ENCODE measurements around the gene ARAP2. TPM values are rescaled to one million over a fixed set of nuclear protein-coding genes. Genes with fewer than 3 reads are reported as not detected.

The ARAP2 gene
- total and polyA plus RNA-seq, 2 of the 13 experiments (the other 11 are each of a cell fraction or from before 2014, with no cell fraction given): 0.37 to 1.4 TPM

- TF ChIP-seq, protein P1, sequence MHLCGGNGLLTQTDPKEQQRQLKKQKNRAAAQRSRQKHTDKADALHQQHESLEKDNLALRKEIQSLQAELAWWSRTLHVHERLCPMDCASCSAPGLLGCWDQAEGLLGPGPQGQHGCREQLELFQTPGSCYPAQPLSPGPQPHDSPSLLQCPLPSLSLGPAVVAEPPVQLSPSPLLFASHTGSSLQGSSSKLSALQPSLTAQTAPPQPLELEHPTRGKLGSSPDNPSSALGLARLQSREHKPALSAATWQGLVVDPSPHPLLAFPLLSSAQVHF (CRISPR knock-in tag; IDR thresholded peaks at IDR 0.05): no peak
- TF ChIP-seq, protein P2, sequence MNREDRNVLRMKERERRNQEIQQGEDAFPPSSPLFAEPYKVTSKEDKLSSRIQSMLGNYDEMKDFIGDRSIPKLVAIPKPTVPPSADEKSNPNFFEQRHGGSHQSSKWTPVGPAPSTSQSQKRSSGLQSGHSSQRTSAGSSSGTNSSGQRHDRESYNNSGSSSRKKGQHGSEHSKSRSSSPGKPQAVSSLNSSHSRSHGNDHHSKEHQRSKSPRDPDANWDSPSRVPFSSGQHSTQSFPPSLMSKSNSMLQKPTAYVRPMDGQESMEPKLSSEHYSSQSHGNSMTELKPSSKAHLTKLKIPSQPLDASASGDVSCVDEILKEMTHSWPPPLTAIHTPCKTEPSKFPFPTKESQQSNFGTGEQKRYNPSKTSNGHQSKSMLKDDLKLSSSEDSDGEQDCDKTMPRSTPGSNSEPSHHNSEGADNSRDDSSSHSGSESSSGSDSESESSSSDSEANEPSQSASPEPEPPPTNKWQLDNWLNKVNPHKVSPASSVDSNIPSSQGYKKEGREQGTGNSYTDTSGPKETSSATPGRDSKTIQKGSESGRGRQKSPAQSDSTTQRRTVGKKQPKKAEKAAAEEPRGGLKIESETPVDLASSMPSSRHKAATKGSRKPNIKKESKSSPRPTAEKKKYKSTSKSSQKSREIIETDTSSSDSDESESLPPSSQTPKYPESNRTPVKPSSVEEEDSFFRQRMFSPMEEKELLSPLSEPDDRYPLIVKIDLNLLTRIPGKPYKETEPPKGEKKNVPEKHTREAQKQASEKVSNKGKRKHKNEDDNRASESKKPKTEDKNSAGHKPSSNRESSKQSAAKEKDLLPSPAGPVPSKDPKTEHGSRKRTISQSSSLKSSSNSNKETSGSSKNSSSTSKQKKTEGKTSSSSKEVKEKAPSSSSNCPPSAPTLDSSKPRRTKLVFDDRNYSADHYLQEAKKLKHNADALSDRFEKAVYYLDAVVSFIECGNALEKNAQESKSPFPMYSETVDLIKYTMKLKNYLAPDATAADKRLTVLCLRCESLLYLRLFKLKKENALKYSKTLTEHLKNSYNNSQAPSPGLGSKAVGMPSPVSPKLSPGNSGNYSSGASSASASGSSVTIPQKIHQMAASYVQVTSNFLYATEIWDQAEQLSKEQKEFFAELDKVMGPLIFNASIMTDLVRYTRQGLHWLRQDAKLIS (CRISPR knock-in tag; IDR thresholded peaks at IDR 0.05): no peak
- no peak for TF ChIP-seq SP4 (CRISPR knock-in tag; IDR thresholded peaks at IDR 0.05)
- no peak for TF ChIP-seq HMG20A (CRISPR knock-in tag; IDR thresholded peaks at IDR 0.05; ENCODE audit: borderline replicate concordance)
- TF ChIP-seq KLF12 (CRISPR knock-in tag; IDR thresholded peaks at IDR 0.05; ENCODE audit: borderline replicate concordance): no peak
- TF ChIP-seq MTF1 (CRISPR knock-in tag; IDR thresholded peaks at IDR 0.05): no peak
- no peak for TF ChIP-seq SKI (IDR thresholded peaks at IDR 0.05; ENCODE audit: partially characterized antibody)
Measured at GRCh38 chr4:36207831-36208520, 36.3 kb downstream of the ARAP2 start (continued).

DNA sequence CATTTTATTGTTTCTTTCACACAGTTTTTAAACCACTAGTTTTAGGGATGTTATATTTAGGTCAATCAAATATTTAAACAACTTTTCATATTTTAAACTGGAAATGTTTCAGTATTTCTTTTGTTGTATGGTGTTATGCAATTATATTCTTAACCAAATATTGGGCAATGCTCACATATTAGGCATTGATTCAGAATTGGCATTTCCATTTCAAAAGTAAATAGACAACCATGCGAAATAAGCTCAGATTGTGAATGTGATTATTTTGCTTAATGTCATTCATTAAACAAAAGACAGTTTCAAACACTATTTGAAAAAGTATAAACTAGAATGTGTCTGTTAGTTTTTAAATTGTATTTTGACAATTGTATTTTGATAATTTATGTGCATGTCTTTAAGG lies 36.9 kb downstream of the ARAP2 start:
- in situ Hi-C loops (cut with HindIII; ENCODE audit: extremely low pct_ligation_motif_present, low pct_unique_long_range_greater_than_20kb) (no loop called here), intact Hi-C loops (cut with micrococcal nuclease; ENCODE audit: unreplicated experiment) (no loop called here)
- 66% methylated on average over 1 of the region's 1 CpG for WGBS (ENCODE audit: low lambda C conversion rate)
- no TSS peak for BruUV-seq (replicated peaks)
- FAIRE-seq (no peak), DNase-seq (ENCODE audit: low spot score) (no peak), ATAC-seq (no peak)
- POLR2A ChIA-PET: no interaction called here
- CTCF ChIA-PET (ENCODE audit: low intra/inter-chr PET ratio, low total read pairs): no interaction called here
- no peak for TF ChIP-seq ZNF75D (CRISPR knock-in tag; IDR thresholded peaks at IDR 0.05; ENCODE audit: borderline replicate concordance)
- no peak for TF ChIP-seq SMC3 (IDR thresholded peaks at IDR 0.05; ENCODE audit: low read length)
- TF ChIP-seq, protein P3, sequence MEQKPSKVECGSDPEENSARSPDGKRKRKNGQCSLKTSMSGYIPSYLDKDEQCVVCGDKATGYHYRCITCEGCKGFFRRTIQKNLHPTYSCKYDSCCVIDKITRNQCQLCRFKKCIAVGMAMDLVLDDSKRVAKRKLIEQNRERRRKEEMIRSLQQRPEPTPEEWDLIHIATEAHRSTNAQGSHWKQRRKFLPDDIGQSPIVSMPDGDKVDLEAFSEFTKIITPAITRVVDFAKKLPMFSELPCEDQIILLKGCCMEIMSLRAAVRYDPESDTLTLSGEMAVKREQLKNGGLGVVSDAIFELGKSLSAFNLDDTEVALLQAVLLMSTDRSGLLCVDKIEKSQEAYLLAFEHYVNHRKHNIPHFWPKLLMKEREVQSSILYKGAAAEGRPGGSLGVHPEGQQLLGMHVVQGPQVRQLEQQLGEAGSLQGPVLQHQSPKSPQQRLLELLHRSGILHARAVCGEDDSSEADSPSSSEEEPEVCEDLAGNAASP (CRISPR knock-in tag; IDR thresholded peaks at IDR 0.05; ENCODE audit: borderline replicate concordance): no peak
- TF ChIP-seq ZNF235 (CRISPR knock-in tag; IDR thresholded peaks at IDR 0.05; ENCODE audit: borderline replicate concordance): no peak
- TF ChIP-seq ZNF3 (CRISPR knock-in tag; IDR thresholded peaks at IDR 0.05): no peak
- H3K4me2 ChIP-seq (ENCODE audit: low read depth, low read length): no peak overlapping the region
- no peaks in the 10 kb centered on the region for H3K36me3 ChIP-seq (replicated peaks in 1 of 2; ENCODE audit: control insufficient read depth in 1 of 2, insufficient read depth in 2 of 2, low read length in 2 of 2)
- no peak overlapping the region for H3K27ac ChIP-seq (ENCODE audit: extremely low read length, insufficient read depth, low read length)
- H2AFZ ChIP-seq (ENCODE audit: low read length): no peak overlapping the region
- no peaks in the 10 kb centered on the region for H4K20me1 ChIP-seq (ENCODE audit: insufficient read depth, low read length)
- no peaks in the 10 kb centered on the region for H3K27me3 ChIP-seq (ENCODE audit: control insufficient read depth in 1 of 2, insufficient read depth in 2 of 2, low read length in 2 of 2)
- no peak overlapping the region for H3K9ac ChIP-seq (ENCODE audit: insufficient read depth, low read depth, low read length)
- H3K79me2 ChIP-seq (ENCODE audit: insufficient read depth, low read length): no peaks in the 10 kb centered on the region
- H3K4me1 ChIP-seq (ENCODE audit: insufficient read depth, low read length): no peaks in the 10 kb centered on the region
- no peaks in the 10 kb centered on the region for H3K9me3 ChIP-seq (ENCODE audit: low read length)
- H3K4me3 ChIP-seq (replicated peaks in 1 of 3; ENCODE audit: insufficient read depth in 1 of 3, low read depth in 2 of 3, low read length in 3 of 3): no peak overlapping the region
